OCI-LY1 (cell line): ENCODE measurements around the gene COL5A2.

Source experiments
- CTCF ChIP-seq: fragments of 200-600 bp; sonication (generic), shearing (Covaris generic); IDR thresholded peaks from 2 replicates; pipeline ENCODE4 v1.5.1; 2017; ENCODE audit warnings: mild to moderate bottlenecking, antibody characterized with exemption, low read length, moderate library complexity, mixed read lengths
- EZH2 ChIP-seq: fragments of 200-600 bp; sonication (generic), shearing (Covaris generic); IDR thresholded peaks from 2 replicates; pipeline ENCODE4 v1.8.0; 2017; ENCODE audit warnings: borderline replicate concordance, mixed run types, mild to moderate bottlenecking, antibody characterized with exemption, low read length, moderate library complexity, mixed read lengths

- TF ChIP-seq CTCF (no peak), EZH2 (no peak)
Observed at GRCh38 chr2:189214484-189214883, 34.9 kb upstream of the COL5A2 start.
